HCEC 1CT (cell line): ENCODE measurements around the gene HIVEP1.

Source experiments
- DNase-seq: peaks from one replicate; pipeline ENCODE4 v3.0.0-alpha.2; 2017

HIVEP1 gene

DNA sequence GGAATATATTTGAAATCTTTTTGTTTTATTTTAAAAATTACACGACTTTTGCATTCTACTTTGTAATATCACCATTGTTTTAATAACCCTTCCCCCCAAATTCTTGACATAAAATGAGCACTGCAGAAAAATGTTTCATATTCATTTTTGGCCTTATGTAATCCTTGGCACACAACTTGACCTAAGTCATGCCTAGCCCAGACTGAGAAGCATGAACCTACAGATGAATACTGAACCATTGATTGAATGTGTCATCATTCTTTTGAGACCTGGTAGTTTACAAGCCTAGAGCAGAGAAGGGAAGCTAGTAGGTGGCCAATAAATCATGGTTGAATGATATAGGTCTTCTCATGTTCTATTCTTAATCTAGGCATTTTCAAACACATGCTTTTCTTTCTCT, 188.6 kb downstream of the HIVEP1 start:
- no peak for DNase-seq

DNA sequence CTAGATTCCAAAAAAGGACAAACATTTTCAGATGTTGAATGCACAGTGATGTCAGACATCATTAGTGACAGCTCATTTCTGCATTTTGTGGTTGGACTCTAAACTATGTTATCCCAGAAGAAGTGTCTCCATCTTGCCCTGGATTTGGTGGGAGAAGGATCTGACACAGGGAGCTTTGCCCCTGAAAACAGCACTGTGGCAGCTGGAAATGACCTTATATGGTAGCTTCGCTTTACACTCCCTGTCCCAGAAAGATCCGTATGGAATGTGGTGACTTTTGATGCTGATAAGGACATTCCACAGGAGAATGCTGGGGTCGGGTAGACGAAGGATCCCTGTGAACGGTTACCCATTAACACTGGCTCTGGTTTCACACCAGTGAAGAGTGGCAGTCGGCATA, 190.9 kb downstream of the HIVEP1 start:
- DNase-seq = peak; percentile 7

DNA sequence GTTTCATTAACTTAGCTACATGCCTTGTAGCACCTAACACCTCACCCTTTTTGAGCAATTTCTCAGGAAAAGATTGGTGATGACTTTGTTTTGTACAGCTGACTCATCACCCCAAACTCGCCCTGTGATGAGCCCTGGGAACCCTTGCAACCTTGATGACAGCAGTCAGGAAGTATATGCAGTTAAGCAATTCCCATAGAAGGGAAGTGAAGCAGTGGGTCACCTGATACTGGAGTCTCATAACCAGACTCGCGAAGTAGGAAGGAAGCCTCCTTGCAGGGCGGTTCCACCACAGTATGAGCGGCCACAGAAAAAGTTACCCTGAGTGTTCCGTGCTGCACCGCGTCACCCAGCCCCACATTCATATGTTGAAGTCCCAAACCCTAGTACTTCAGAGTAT, 196.1 kb downstream of the HIVEP1 start:
- peak; percentile 77 for DNase-seq

DNA sequence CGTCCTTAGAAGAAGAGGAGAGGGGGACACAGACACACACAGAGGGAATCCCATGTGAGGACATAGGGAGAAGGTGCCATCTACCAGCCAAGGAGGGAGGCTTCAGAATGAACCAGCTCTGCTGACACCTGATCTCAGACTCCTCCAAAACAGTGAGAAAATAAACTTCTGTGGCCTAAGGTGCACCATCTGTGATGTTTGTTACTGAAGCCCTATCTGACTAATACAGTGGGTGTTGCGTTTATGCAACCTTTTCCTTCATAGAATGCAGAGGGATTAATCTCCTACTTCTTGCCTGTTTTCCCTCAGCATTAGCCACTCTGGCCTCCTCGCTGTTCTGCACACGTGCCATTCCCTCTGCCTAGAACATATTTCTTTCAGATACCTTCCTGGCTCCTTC, 196.6 kb downstream of the HIVEP1 start:
- DNase-seq = no peak
